A673 (cell line): Measurements from ENCODE around the gene FKBP4. TPM values are rescaled to one million over a fixed set of nuclear protein-coding genes. Genes with fewer than 3 reads are reported as not detected.

Experiments
- BruUV-seq: library from RNA; stranded (reverse); fragments of 400-500 nt; replicated peaks from 2 replicates; lab custom pipeline; 2021; lab: Mats Ljungman, UMichigan
- CTCF ChIA-PET: fragments of 300-600 bp; sonication (Branson Sonifier 250); formaldehyde crosslinking; loops from one replicate; lab custom pipeline; 2022; ENCODE audit warnings: antibody characterized with exemption; lab: Charles Lee
- POLR2A ChIA-PET: fragments of 300-600 bp; sonication (Branson Sonifier 250); formaldehyde crosslinking; loops from one replicate; lab custom pipeline; 2022; ENCODE audit warnings: antibody characterized with exemption; ENCODE audit not compliant: low non-redundant PET; lab: Charles Lee
- DNase-seq: peaks from one replicate; pipeline ENCODE4 v3.0.0-alpha.2; 2015; ENCODE audit warnings: low spot score
- H3K27ac ChIP-seq: fragments of 200-600 bp; sonication (generic); 2 replicates; pipeline ENCODE4 v1.5.1; 2016; ENCODE audit warnings: mixed run types, low read depth, mild to moderate bottlenecking, mixed read lengths, antibody characterized with exemption, low read length; ENCODE audit not compliant: poor library complexity, severe bottlenecking
- H3K27me3 ChIP-seq: fragments of 200-600 bp; sonication (generic); replicated peaks from 2 replicates; pipeline ENCODE4 v1.6.1; 2017; ENCODE audit warnings: mixed run types, low read depth, mild to moderate bottlenecking, mixed read lengths, antibody characterized with exemption, low read length; ENCODE audit not compliant: insufficient read depth, poor library complexity
- H3K36me3 ChIP-seq: fragments of 200-600 bp; sonication (generic); 2 replicates; pipeline ENCODE4 v1.6.1; 2016; ENCODE audit warnings: mixed run types, mild to moderate bottlenecking, mixed read lengths, antibody characterized with exemption, low read length; ENCODE audit not compliant: insufficient read depth, poor library complexity, severe bottlenecking
- H3K4me1 ChIP-seq: fragments of 200-600 bp; sonication (generic); 2 replicates; pipeline ENCODE4 v1.6.1; 2017; ENCODE audit warnings: mixed run types, mild to moderate bottlenecking, mixed read lengths, antibody characterized with exemption, low read length; ENCODE audit not compliant: insufficient read depth, poor library complexity, severe bottlenecking
- H3K4me3 ChIP-seq: fragments of 200-600 bp; sonication (generic); 2 replicates; pipeline ENCODE4 v1.5.1; 2016; ENCODE audit warnings: low read depth, mixed run types, mild to moderate bottlenecking, mixed read lengths, low read length; ENCODE audit not compliant: poor library complexity, severe bottlenecking
- H3K9me3 ChIP-seq: fragments of 200-600 bp; sonication (generic); 2 replicates; pipeline ENCODE4 v1.6.1; 2016; ENCODE audit warnings: mixed run types, low read depth, mild to moderate bottlenecking, mixed read lengths, antibody characterized with exemption, low read length; ENCODE audit not compliant: poor library complexity, severe bottlenecking
- CTCF ChIP-seq: fragments of 300-800, 200-600 bp; sonication (generic); conservative IDR thresholded peaks from 2 replicates; pipeline ENCODE4 v1.5.1; 2017; ENCODE audit warnings: low read depth, mild to moderate bottlenecking, antibody characterized with exemption, low read length, moderate library complexity, mixed read lengths
- EZH2 ChIP-seq: fragments of 200-600 bp; sonication (generic); IDR thresholded peaks from 2 replicates; pipeline ENCODE4 v1.6.1; 2017; ENCODE audit warnings: borderline replicate concordance, low read depth, mild to moderate bottlenecking, mixed read lengths, antibody characterized with exemption, low read length; ENCODE audit not compliant: poor library complexity, severe bottlenecking
- intact Hi-C: fragments of 100-400 bp; cut with micrococcal nuclease; formaldehyde crosslinking; loops from one replicate; pipeline ENCODE4 v1.10.0; 2022; ENCODE audit not compliant: unreplicated experiment
- total RNA-seq: library from RNA; stranded (reverse); gene quantifications from 2 replicates; pipeline ENCODE4 v1.2.3, GENCODE V29; 2021

The FKBP4 gene
- total RNA-seq, 1 experiment from 2014 or later = 196 TPM

GRCh38 chr12:2803635-2804392, 9.0 kb downstream of the FKBP4 start:
- H3K27ac ChIP-seq = no peak overlapping the region
- no peaks in the 10 kb centered on the region for H3K9me3 ChIP-seq
- ChIA-PET POLR2A (no interaction called here), CTCF (no interaction called here)
- no peak overlapping the region for H3K4me3 ChIP-seq
- no peaks in the 10 kb centered on the region for H3K27me3 ChIP-seq
- no peak for DNase-seq
- no peak for TF ChIP-seq CTCF
- TF ChIP-seq EZH2 = no peak
- peaks cover 4% of the 10 kb centered on the region for H3K4me1 ChIP-seq
- no TSS peak for BruUV-seq
- peaks cover 78% of the 10 kb centered on the region for H3K36me3 ChIP-seq
- intact Hi-C loops = no loop called here

DNA sequence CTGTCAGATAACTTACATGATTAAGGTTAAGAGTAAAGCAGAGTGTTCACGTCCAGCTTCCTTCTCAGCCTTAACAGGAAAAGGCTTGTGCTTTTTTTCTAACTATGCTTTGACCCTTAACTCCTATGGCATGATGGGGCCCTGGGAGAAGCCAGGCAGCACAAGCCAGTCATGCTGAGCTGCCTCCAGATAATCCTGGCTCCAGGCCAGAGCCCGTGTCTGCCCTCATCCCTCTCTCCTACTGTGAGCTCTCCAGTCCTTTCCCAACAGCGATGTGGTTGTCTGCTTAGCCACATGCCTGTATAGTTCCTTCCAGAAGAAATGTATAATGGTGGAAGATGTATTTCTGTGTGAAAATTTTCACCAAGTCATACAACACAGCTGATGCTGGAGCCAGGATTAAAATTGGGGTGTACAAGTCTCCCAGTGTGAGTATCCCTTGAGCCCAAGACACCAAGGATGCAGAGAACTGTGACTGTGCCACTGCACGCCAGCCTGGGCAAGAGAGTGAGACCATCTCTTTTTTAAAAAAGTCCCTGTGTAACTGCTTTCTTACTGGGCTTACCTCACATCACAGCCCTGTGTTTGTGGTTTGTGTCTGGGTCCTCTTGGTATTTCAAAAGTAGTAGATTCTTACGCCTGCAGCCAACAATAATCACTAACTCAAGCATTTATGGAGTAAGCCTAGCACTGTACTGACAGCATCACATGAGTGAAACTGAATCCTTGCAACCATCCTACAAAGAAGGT, 9.8 kb downstream of the FKBP4 start:
- CTCF ChIA-PET = no interaction called here

GRCh38 chr12:2805143-2805520, 10.4 kb downstream of the FKBP4 start:
- CTCF ChIA-PET = no interaction called here

More for the DNA sequence above, 9.8 kb downstream of the FKBP4 start:
- Histone ChIP-seq H3K4me3 (no peak overlapping the region), H3K4me1 (peaks cover 4% of the 10 kb centered on the region), H3K27me3 (no peaks in the 10 kb centered on the region), H3K36me3 (peaks cover 70% of the 10 kb centered on the region), H3K9me3 (no peaks in the 10 kb centered on the region), H3K27ac (no peak overlapping the region)
- POLR2A ChIA-PET = no interaction called here
- no peak for TF ChIP-seq CTCF
- TF ChIP-seq EZH2 = no peak
- BruUV-seq = no TSS peak
- DNase-seq = peak; percentile 45
- intact Hi-C loops = no loop called here

More at GRCh38 chr12:2805143-2805520, 10.4 kb downstream of the FKBP4 start:
- POLR2A ChIA-PET = no interaction called here
- BruUV-seq = no TSS peak
- intact Hi-C loops = no loop called here
- no peak overlapping the region for H3K4me3 ChIP-seq
- H3K4me1 ChIP-seq = peaks cover 4% of the 10 kb centered on the region
- H3K27ac ChIP-seq = no peak overlapping the region
- no peak for DNase-seq
- TF ChIP-seq CTCF = no peak
- TF ChIP-seq EZH2 = no peak
- H3K36me3 ChIP-seq = peaks cover 65% of the 10 kb centered on the region
- H3K27me3 ChIP-seq = no peaks in the 10 kb centered on the region
- H3K9me3 ChIP-seq = no peaks in the 10 kb centered on the region
